Large intestine (tissue), 3 donors: ENCODE measurements around the gene CCNI. TPM values are rescaled to one million over a fixed set of nuclear protein-coding genes. Genes with fewer than 3 reads are reported as not detected.
"Not testable (repeated sequence)": the region's sequence is repeated elsewhere in the genome, so short reads cannot be mapped to it uniquely, and the experiment has no call there.

Source experiments
- DNase-seq, 2 donors: peaks; one replicate each; pipeline versions ENCODE4 v3.0.0 to v3.0.0-alpha.2; 2013
- H3K27ac ChIP-seq: one replicate; pipeline ENCODE4 v1.5.1; 2013; ENCODE audit warnings: low read length
- H3K27me3 ChIP-seq: 2 replicates; pipeline ENCODE4 v1.6.1; 2013; ENCODE audit warnings: low read length; ENCODE audit not compliant: control insufficient read depth, insufficient read depth
- H3K36me3 ChIP-seq: 2 replicates; pipeline ENCODE4 v1.6.1; 2013; ENCODE audit warnings: low read length; ENCODE audit not compliant: control insufficient read depth, insufficient read depth
- H3K4me1 ChIP-seq: one replicate; pipeline ENCODE4 v1.6.1; 2013; ENCODE audit warnings: low read length; ENCODE audit not compliant: control insufficient read depth, insufficient read depth
- H3K4me3 ChIP-seq: one replicate; pipeline ENCODE4 v1.5.1; 2013; ENCODE audit warnings: low read length
- H3K9me3 ChIP-seq: one replicate; pipeline ENCODE4 v1.6.1; 2013; ENCODE audit warnings: mild to moderate bottlenecking, low read depth, low read length, moderate library complexity; ENCODE audit not compliant: control insufficient read depth
- WGBS: methylation state at CpG from one replicate; pipeline ENCODE4 v1.1.5; 2013; ENCODE audit warnings: low lambda C conversion rate; ENCODE audit not compliant: insufficient coverage; 5-methylcytosine and 5-hydroxymethylcytosine counted together
- polyA plus RNA-seq: library from polyadenylated mRNA; unstranded; fragments of 120-200 nt; gene quantifications from one replicate; pipeline ENCODE4 v1.2.1, GENCODE V29; 2013

The CCNI gene
- polyA plus RNA-seq, 1 donor, result 242 TPM

DNA sequence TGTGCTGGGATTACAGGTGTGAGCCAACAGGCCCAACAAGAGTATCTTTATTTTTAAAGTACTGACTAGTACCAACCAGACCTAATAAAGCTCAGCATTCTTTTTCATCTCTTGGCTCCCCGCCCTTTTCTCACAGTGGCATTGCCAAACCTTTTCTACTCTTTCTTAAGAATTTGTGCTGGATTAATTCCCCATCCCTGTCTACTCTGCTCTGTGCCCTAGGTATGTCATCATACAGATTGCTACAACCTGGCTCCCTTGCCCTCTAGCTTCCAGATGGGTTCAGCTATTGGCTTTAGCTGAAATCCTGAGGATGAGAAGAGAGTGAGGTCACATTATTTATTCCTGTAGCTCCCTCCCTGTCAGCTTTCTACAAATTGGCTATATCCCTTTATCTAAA, 34.9 kb upstream of the CCNI start:
- no peaks in the 10 kb centered on the region for H3K27me3 ChIP-seq
- no peaks in the 10 kb centered on the region for H3K9me3 ChIP-seq
- H3K36me3 ChIP-seq, result no peaks in the 10 kb centered on the region
- no CpG with 5 or more reads among the region's 1 CpG for WGBS
- DNase-seq, result no peak
- H3K4me3 ChIP-seq, result no peak overlapping the region
- H3K27ac ChIP-seq, result no peak overlapping the region
- no peaks in the 10 kb centered on the region for H3K4me1 ChIP-seq

DNA sequence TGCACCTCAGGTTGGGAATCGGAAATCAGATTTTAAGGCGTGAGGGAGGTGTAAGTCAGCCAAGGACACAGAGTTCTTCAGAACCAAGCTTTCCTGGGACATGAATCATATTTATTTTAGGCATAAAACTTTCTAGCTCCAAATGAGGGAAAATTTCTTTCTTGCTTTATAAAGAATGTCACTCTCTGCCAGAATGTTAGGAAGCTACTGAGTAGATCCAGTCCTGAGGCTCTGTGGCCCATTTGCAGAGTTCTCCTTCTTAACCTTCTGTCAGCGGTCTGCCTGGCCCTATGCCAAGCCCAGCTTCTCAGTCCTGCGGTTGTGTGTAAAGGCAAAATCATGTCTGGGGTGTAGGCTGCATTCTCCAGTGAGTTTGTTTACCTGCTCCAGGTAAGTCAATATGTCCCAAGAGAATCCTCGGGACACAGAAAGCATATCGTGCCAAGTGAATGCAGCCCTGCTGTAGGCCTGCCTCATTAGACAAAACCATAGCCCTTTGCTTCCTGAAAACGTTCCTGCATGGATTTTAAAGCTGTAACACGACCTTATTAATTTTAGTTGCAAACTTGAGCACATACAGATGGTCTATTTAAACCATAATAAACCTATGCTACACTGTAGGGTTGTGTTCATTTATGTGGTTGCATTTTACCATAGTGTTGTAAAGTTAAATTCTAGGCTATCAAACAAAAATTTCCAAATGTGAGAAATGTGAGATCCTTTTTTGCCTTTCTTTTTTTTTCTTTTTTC, 29.2 kb upstream of the CCNI start:
- 100% methylated on average over 1 of the region's 8 CpGs for WGBS
- H3K36me3 ChIP-seq, result no peaks in the 10 kb centered on the region

DNA sequence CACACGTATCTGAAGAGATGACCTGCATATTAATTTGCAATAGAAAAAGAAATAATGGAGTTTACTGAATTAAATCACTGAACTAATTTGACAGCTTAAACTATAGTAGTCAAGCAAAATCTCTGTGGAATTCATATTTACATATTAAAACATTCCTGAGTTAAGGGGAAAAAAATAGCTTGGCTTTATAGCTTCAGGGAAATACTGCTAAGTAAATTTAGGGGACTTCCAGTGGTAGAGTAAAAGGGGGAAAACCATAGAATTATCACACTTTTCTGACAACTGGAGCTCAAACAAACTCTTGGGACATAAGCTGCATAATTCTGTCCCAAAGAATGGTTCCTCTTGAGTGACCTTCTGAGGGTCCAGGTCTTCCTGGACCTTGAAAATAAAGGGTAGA, 28.6 kb upstream of the CCNI start:
- no peak for DNase-seq
- 100% methylated on average over 1 of the region's 1 CpG for WGBS
- Histone ChIP-seq H3K36me3 (no peaks in the 10 kb centered on the region), H3K4me1 (peaks cover 3% of the 10 kb centered on the region), H3K27me3 (no peaks in the 10 kb centered on the region), H3K4me3 (no peak overlapping the region), H3K9me3 (no peaks in the 10 kb centered on the region), H3K27ac (no peak overlapping the region)

More for the DNA sequence above, 29.2 kb upstream of the CCNI start:
- Histone ChIP-seq H3K4me3 (no peak overlapping the region), H3K27me3 (no peaks in the 10 kb centered on the region), H3K9me3 (no peaks in the 10 kb centered on the region), H3K4me1 (peaks cover 3% of the 10 kb centered on the region), H3K27ac (no peak overlapping the region)
- peak in 1 of 2 donors; percentile 35 for DNase-seq

DNA sequence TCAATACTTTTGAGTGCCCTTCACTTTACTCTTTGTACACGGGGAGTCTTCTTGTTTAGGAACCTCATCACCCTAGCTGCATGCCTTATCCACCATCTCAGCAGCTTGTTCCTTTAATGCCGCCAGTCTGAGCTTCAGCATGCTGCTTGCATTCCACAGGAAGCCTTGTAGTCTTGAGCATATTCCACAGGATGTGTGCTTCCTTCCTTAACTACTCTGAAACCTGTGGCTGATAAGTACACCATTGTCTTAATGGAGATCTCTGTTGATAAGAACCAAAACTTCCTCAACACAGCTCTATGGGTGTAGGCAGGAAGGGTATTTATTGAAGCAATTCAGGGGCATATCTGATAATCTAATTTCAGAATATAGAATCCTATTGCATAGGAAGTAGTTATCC, 24.4 kb upstream of the CCNI start:
- H3K4me1 ChIP-seq, result peaks cover 3% of the 10 kb centered on the region
- no peak for DNase-seq
- WGBS, result no CpG with 5 or more reads among the region's 2 CpGs

DNA sequence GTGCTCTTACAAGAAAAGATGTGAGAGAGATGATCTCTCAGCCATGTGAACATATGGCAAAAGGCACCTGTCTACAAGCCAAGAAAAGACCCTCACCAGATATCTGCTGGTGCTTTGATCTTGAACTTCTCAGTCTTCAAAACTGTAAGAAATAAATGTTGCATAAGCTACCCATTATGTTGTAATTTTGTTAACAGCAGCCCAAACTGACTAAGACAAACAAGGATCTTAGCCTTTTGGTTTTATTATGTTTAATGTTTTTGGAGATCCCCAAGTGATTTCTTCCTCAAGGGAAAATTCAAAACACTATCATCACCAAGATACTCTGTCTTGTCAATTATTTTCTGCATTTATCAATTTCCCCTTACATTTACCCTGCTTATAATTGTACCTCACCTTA, 21.8 kb upstream of the CCNI start:
- no peaks in the 10 kb centered on the region for H3K27me3 ChIP-seq
- no peaks in the 10 kb centered on the region for H3K9me3 ChIP-seq
- H3K27ac ChIP-seq, result no peak overlapping the region
- H3K36me3 ChIP-seq, result no peaks in the 10 kb centered on the region
- no peak for DNase-seq
- H3K4me1 ChIP-seq, result peaks cover 3% of the 10 kb centered on the region
- no peak overlapping the region for H3K4me3 ChIP-seq

More for the DNA sequence above, 24.4 kb upstream of the CCNI start:
- Histone ChIP-seq H3K27me3 (no peaks in the 10 kb centered on the region), H3K4me3 (no peak overlapping the region), H3K27ac (no peak overlapping the region), H3K9me3 (no peaks in the 10 kb centered on the region), H3K36me3 (no peaks in the 10 kb centered on the region)

DNA sequence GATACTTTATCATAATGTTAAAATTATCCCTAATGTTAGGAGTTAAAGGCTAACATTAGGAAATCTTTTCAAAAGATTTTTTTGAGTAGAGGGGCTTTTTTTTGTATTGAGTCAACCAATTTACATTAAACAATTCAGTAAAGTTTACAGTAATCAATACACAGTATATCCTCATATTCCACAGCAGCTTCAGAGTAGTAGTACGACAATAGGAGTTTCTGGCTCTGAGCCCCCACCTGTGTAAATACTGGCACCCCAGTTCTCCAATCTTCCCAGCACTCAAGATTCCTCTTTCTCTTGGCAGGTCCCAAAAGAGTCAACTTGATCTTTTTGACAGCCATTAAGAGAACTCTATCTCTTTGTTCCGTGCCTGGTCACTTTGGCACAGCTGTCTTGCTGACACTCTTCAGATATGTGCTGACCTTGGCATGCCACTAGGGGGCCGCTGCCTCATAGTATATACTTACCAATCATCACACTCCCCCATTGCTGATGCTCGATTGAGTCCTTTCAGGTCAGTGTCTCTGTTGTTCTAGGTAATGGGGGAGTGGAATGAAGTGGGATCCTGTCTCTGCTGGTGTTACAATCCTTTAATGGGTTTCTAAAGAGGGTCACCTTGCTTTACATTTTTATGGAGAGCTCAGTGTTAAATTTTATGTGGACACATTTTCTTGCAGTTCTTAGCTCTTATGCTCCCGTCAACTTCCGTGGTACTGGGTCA, 19.5 kb upstream of the CCNI start:
- Histone ChIP-seq H3K36me3 (no peaks in the 10 kb centered on the region), H3K4me3 (no peak overlapping the region), H3K9me3 (no peaks in the 10 kb centered on the region), H3K27ac (no peak overlapping the region), H3K4me1 (peaks cover 3% of the 10 kb centered on the region), H3K27me3 (no peaks in the 10 kb centered on the region)
- peak; percentile 57 to 62 for DNase-seq
- no CpG with 5 or more reads among the region's 6 CpGs for WGBS

DNA sequence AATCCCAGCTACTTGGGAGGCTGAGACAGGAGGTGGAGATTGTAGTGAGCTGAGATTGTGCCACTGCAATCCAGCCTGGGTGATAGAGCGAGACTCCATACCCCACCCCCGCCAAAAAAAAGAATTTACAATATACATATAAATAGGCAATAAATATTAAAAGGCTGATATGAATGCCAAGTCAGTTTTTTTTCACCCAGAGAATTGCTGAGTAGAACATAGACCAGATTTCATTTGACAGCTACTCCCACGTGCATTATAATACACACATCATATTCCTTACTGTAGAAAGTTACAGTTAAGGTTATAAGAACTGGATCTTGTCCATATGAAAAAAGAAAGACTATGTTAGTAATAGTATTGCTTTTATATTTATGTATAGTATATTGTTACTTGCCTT, 18.7 kb upstream of the CCNI start:
- H3K4me1 ChIP-seq, result peaks cover 3% of the 10 kb centered on the region
- no CpG with 5 or more reads among the region's 3 CpGs for WGBS

DNA sequence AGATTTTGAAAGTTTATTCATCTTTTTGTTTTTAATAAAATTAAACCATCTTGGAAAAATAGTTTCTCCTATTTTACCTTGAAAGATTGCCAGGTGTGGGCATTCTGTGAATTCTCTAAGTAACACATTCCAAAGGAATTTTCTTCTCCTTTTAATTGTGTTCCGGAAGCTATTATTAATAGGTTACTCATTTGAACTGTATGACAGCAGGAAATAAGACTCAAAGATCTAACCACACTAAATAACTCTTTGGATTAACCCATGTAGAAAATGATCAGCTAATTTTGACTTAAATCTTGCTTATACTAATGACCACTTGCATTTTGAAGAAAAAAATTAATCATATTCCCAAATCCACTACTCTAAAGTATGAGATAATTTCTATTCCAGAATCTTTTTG, 17.6 kb upstream of the CCNI start:
- Histone ChIP-seq H3K9me3 (no peaks in the 10 kb centered on the region), H3K27me3 (no peaks in the 10 kb centered on the region), H3K36me3 (no peaks in the 10 kb centered on the region), H3K4me1 (peaks cover 3% of the 10 kb centered on the region), H3K27ac (no peak overlapping the region), H3K4me3 (no peak overlapping the region)
- peak in 1 of 2 donors; percentile 35 for DNase-seq
- WGBS, result no CpG with 5 or more reads among the region's 1 CpG

More for the DNA sequence above, 18.7 kb upstream of the CCNI start:
- H3K36me3 ChIP-seq, result no peaks in the 10 kb centered on the region
- H3K27me3 ChIP-seq, result no peaks in the 10 kb centered on the region
- H3K27ac ChIP-seq, result no peak overlapping the region
- no peaks in the 10 kb centered on the region for H3K9me3 ChIP-seq
- no peak for DNase-seq
- no peak overlapping the region for H3K4me3 ChIP-seq

DNA sequence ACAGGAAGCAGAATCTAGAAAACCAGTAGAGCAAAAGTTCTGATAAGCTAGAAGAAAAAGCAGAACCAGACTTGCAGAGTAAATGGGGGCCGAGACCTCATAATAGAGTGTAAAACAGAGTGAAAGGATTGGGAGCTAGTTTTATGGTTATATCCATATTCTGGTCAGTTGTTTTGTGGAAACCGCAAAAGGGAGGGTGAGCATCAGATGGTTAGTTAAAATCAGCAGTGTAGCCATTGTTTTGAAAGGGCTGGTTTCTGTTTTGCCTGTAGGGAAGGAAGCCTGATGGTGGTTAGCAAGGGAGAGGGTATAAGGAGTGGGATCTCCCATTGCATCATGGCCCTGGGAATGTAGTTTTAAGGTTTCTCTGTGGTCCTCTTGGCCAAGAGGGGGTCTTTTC, 17.2 kb upstream of the CCNI start:
- 100% methylated on average over 1 of the region's 2 CpGs for WGBS
- H3K36me3 ChIP-seq, result no peaks in the 10 kb centered on the region
- no peaks in the 10 kb centered on the region for H3K27me3 ChIP-seq
- H3K4me3 ChIP-seq, result no peak overlapping the region
- peak in 1 of 2 donors; percentile 17 for DNase-seq
- H3K9me3 ChIP-seq, result no peaks in the 10 kb centered on the region
- peaks cover 3% of the 10 kb centered on the region for H3K4me1 ChIP-seq
- no peak overlapping the region for H3K27ac ChIP-seq

DNA sequence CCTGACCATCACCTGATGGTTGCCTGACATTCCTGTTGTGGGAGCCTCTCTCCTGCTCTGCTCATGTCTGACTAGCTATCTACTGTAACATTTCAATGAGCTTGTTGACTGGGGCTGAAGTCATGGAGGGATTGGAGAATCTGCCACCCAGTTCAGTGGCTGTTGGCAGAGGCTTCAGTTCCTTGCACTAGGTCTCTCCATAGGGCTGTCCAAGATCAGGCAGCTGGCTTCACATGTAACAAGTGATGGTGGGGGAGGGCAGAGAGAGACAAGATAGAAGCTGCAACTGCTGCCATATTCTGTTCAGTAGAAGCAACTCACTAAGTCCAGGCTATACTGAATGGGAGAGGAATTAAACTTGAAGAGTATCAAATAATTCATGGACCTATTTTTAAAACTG, 14.1 kb upstream of the CCNI start:
- Histone ChIP-seq H3K4me3 (no peak overlapping the region), H3K27me3 (no peaks in the 10 kb centered on the region), H3K4me1 (peaks cover 3% of the 10 kb centered on the region), H3K36me3 (no peaks in the 10 kb centered on the region), H3K27ac (no peak overlapping the region), H3K9me3 (no peaks in the 10 kb centered on the region)
- DNase-seq, result no peak

DNA sequence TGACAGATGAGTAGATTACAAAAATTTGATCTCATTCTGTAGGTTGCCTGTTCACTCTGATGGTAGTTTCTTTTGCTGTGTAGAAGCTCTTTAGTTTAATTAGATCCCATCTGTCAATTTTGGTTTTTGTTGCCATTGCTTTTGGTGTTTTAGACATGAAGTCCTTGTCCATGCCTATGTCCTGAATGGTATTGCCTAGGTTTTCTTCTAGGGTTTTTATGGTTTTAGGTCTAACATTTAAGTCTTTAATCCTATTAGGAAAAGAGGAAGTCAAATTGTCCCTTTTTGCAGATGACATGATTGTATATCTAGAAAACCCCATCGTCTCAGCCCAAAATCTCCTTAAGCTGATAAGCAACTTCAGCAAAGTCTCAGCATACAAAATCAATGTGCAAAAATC, 11.2 kb upstream of the CCNI start:
- not testable (repeated sequence) for H3K27me3 ChIP-seq, H3K36me3 ChIP-seq, H3K4me3 ChIP-seq, H3K9me3 ChIP-seq, H3K4me1 ChIP-seq, H3K27ac ChIP-seq, DNase-seq
- WGBS, result no CpG with 5 or more reads among the region's 1 CpG
